NCI-H146 treated with DMSO at 0.1 percent for 48 hours (cell line): ENCODE results near the gene CDH13.

Experiments used
- DNase-seq: peaks from one replicate; lab custom pipeline; 2025; ENCODE audit not compliant: unreplicated experiment; lab: John Stamatoyannopoulos, UW

Gene CDH13

DNA sequence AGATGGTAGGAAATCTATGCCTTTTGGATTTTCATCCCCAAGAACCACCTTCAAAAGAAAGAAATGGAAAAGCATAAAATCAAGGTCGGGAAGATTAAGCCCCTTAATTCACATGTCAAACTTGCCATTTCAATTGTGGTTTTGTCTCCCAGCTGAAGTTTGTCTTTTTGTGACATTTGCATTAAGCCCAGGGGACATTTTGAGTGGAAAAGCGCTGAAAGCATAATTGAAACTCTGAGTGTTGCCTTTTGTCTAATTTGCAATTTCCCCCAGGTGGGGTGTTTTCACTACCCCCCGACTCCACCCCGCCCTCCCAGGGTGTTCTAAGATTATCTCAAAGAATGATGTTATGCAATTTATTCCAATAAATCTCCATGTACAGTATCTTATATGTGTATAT lies 396.2 kb downstream of the CDH13 start:
- no peak for DNase-seq

DNA sequence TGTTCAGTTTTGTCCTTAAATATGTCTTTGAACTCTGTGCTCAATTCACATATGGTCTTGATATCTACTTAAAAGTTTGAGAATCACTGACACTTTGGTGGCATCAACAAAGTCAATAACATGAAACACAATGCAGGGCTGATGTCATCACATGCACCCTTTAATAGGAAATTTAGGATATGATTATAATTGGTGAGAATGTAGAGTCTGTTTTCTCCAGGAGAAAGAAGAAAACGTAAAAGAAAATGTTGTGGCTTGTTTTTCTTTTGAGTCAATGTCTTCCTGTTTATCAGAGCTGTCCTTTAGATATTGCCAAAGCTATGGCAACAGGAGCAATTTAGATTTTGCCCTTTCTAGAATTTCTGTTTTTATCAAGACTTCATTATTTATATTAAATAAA lies 396.9 kb downstream of the CDH13 start:
- no peak for DNase-seq

- no peak for DNase-seq
Measured at GRCh38 chr16:83027973-83028372, 401.2 kb downstream of the CDH13 start.

GRCh38 chr16:83029467-83029866 lies 402.7 kb downstream of the CDH13 start:
- no peak for DNase-seq

DNA sequence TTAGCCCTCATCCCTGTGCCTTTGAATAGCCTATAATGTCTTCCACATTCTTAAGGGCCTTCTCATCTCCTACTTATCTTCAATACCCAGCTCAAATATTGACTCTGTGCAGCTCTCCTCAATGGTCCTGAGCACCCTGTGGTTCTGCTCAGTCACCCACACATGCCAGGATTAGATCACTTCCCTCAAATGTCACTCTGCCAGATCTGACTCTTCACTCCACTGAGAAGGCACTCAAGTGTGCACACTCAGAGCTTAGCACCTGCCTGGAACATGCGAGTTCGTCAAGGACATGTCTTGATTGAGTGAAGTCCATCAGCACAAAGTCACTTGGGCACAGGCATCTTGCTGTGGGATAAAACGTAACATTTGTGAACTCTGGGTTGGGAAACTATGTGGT lies 404.8 kb downstream of the CDH13 start:
- no peak for DNase-seq

DNA sequence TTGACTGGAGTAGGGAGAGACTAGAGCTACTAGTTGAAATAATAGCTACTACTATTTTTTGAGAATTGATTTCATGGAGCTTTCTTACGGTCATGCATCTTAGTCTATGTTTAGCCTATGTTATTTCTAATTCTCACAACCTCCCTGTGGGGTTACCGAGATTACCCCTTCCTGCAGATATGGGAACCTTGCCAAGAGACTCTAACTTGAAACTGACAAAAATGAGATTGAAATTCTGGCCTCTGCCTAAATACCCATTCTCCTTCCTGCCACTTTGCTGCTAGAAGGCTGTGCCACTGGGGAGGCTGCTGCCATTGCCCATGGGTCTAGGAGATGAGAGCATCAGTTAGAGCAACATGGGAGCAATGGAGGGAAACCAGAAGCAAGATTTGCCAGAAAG lies 410.3 kb downstream of the CDH13 start:
- no peak for DNase-seq

DNA sequence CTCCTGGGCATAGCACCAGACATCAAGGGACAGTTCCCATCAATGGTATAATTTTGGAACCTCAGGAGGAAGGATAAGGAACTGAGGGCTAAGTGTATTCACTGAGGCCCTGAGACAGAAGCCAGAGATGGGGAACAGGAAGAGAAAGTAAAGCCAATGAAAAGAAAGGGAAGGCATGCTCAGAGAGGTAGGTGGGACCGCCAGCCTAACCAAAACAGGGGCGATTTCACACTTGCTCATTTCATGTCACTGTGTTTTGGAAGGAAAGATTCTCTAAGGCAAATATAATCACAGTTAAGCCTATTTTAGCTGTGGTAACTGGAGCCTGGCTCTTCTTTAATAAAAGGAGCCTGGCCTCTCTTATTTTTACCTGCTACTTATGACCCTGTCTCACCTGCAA lies 411.1 kb downstream of the CDH13 start:
- no peak for DNase-seq

GRCh38 chr16:83040174-83040573 lies 413.4 kb downstream of the CDH13 start:
- DNase-seq = no peak

GRCh38 chr16:83044589-83044988 lies 417.8 kb downstream of the CDH13 start:
- no peak for DNase-seq

GRCh38 chr16:83045790-83046189 lies 419.0 kb downstream of the CDH13 start:
- no peak for DNase-seq

DNA sequence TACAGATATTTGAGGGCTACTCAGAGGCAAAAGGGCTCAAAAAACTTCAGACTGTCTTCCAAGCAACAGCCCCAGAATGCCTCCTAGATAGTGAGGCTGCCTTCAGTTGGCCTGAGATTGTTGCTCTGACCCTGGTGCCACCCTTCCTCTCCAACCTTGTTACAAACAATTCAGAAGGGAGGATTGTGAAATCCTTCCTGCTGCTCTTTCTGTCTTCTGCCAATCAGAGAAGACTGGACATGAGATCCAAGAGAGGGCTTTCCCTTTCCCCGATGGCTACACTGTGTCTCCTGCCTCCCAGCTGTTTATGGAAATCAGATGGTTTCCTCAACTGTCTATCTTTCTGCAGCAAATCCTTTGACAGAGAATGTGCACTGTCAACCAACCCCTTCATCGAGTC lies 419.9 kb downstream of the CDH13 start:
- DNase-seq = no peak

- no peak for DNase-seq
Measured at GRCh38 chr16:83051451-83051850, 424.7 kb downstream of the CDH13 start.

DNA sequence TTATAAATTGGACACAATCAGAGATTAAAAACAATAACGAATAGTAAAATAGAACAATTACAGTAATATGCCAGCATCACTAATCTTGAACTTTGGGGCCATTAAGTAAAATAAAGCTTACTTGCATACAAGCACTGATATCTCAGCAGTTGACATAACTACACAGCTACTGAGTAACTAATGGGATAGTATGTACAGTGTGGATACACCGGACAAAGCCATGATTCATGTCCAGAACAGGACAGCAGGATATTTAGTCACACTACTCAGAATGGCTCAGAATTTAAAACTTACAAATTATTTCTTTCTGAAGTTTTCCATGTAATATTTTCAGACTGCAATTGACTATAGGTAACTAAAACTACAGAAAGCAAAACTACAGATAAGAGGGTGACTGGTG lies 427.5 kb downstream of the CDH13 start:
- no peak for DNase-seq

DNA sequence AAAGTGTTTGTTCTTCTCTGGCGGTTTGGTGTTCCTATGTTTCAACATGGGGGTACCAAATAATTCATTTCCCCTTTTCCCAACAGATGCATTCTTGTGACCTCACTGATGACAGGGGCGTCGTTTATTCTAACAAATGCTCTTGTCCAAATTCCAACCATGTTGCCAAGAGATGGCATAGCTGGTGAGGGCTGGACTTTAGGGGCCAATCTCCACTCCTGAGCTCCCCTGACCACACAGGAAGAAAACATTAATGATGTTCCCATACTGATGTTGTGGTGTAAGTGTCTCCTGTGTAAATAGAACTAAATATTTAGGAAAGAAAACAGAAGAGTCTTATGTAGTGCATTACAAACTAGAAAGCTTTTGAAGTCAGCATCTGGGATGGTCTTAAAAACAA lies 431.6 kb downstream of the CDH13 start:
- DNase-seq = no peak

GRCh38 chr16:83059237-83059636 lies 432.5 kb downstream of the CDH13 start:
- no peak for DNase-seq

DNA sequence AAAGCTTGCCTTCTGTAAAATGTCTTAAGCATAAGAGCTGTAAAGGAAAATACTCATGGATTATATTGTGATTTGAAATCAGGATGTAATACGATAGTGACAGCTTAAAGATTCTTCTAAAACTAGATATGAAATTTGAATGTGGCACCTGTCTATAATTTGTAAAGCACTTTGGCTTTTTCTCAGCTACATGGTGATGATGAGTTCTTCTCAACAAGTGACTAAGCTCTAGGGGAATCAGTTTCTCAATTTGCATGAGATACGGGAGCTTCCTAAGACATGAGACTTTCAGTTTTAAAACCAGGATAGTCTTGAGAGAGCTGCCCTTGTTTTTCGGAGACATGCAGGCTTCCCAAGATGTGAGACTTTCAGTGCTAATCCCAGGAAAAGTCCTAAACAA lies 439.2 kb downstream of the CDH13 start:
- no peak for DNase-seq

GRCh38 chr16:83066881-83067280 lies 440.1 kb downstream of the CDH13 start:
- no peak for DNase-seq

DNA sequence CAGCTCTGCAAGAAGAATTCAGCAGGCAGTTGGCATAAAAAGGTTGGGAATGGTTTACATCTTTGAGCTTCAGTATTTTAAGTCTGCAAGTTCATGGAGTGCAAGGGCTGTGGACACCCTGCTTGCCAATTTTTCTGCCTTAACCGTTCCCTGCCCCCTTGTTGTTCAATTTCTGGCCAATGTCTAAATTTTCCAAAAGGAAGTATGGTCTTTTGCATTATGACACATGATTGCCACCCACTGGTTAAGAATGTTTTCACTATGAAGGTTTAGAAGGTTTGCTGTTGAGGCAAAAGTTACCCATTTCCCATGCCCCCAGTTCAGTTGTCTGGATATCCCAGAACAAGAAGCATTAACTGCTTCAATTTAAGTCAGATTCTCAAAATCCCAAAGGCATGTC lies 441.9 kb downstream of the CDH13 start:
- no peak for DNase-seq

DNA sequence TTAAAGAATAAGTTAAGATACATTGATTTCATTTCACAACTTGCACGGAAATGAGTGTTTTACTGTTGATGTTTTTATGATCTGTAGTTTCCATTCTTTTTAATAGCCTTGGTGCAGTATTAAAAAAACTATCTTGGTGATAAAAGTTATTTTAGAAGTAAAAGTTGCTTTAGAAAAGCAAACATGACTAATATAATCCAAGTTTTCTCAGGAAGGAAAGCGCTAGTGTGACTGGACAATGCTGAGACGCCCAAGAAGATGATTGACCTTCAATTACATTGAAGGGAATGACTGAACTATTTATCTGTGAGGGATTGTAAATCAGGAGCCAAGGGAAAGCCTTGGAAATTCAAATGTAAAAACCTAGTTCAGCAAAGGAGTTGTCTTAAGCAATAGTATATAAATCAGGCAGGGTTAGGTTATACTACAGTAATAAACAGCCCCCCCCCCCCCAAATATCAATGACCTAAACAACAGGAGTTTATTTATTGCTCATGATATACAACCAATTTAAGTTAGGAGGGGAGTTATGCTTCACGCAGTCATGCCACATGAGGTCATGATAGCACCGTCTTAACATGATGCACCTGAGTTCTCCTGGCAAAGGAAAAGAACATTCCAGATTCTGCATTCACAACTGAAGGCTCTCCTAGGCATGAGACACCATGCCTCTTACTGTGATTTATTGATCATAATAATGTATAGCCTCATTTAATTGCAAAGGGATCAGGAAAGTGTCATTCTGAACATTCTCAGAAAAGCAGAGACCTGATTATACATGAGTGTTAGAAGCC lies 443.8 kb downstream of the CDH13 start:
- DNase-seq = no peak

DNA sequence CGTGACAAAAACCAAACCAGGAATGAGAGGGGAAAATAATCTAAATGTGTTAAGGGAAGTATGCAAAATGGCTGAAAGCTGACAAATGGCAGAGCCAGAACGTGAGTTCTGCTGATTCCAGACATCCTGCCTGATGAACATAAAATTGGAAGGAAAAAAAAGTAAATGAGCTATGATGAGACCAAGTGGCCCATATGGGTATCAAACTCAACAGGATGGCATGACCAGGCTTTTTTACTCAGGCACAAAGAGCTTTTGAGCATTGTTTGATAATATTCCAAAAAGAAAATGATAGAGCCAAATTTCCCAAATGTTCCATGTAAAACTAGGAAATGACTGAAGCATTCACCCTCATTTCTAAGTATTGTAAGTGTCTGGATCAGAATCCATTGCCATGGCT lies 449.2 kb downstream of the CDH13 start:
- no peak for DNase-seq

DNA sequence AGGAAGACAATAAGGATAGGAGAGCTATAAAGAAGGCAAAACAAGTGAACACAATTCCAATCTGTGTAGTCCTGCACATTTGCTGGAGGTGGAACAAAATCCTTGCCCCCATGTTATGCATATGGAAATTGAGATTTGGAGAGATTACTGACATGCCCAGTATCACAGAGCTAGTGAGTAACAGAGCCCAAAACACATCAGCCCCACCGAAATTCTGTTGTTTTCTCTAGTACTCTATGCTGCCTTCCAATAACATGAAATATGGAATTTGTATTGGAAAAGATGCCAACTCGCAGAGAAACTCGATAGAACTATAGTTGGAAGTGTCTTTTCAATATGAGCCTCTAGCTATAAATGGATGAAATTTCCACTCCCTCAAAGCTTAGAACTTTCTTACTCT lies 456.6 kb downstream of the CDH13 start:
- DNase-seq = no peak

DNA sequence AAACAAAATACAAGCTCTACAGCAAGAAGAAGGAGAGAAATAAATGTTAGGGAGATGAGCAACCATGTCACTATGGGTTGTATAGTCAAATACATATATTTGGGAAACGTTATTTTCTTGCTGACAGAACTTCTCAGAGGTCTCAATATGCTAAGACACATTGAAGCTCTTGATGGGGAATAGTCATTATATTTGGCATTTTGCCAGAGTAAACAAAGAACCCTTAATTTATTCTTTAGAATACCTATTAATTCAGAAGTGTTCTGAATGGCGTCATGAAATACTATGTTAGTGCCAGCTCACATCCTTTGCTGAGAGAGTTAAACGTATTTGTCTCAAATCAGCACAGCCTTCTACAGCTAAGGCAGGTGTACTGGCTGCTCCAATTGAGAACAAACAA lies 458.9 kb downstream of the CDH13 start:
- DNase-seq = no peak

- no peak for DNase-seq
Measured at GRCh38 chr16:83095941-83096692, 469.3 kb downstream of the CDH13 start.
